PC-3 (cell line): Measurements from ENCODE around the gene ZHX3. TPM values are rescaled to one million over a fixed set of nuclear protein-coding genes. Genes with fewer than 3 reads are reported as not detected.

Source experiments
- ATAC-seq: fragments of 200-7000 bp; cut with Tn5 transposase; 2 replicates; pipeline ENCODE4 v1.9.1; 2020; ENCODE audit warnings: mild to moderate bottlenecking, moderate library complexity
- BruUV-seq: library from RNA; stranded (reverse); fragments of 400-500 nt; replicated peaks from 2 replicates; lab custom pipeline; 2021; lab: Mats Ljungman, UMichigan
- CTCF ChIA-PET: fragments of 300-600 bp; sonication (Branson Sonifier 250); formaldehyde crosslinking; loops from one replicate; lab custom pipeline; 2022; ENCODE audit warnings: antibody characterized with exemption; lab: Charles Lee
- POLR2A ChIA-PET: fragments of 300-600 bp; sonication (Branson Sonifier 250); formaldehyde crosslinking; loops from one replicate; lab custom pipeline; 2022; ENCODE audit warnings: antibody characterized with exemption; ENCODE audit not compliant: unreplicated experiment; lab: Charles Lee
- DNase-seq: peaks from one replicate; pipeline ENCODE4 v3.0.0-alpha.2; 2015
- H2AFZ ChIP-seq: fragments of 300-600 bp; sonication (generic); 2 replicates; pipeline ENCODE4 v1.6.0; 2016; ENCODE audit warnings: antibody characterized with exemption, low read length
- H3F3A ChIP-seq: fragments of 300-600 bp; sonication (generic); one replicate; pipeline ENCODE4 v1.6.0; 2017; ENCODE audit warnings: antibody characterized with exemption, low read length, control low read depth, mild to moderate bottlenecking; ENCODE audit not compliant: unreplicated experiment
- H3K27ac ChIP-seq: fragments of 300-600 bp; sonication (generic); 2 replicates; pipeline ENCODE4 v1.5.1; 2016; ENCODE audit warnings: mild to moderate bottlenecking, low read length
- H3K27me3 ChIP-seq: fragments of 300-600 bp; sonication (generic); 2 replicates; pipeline ENCODE4 v1.6.1; 2016; ENCODE audit warnings: low read length, mixed read lengths
- H3K36me3 ChIP-seq: fragments of 300-600 bp; sonication (generic); 2 replicates; pipeline ENCODE4 v1.6.1; 2016; ENCODE audit warnings: low read depth, mixed run types, low read length, mixed read lengths
- H3K4me1 ChIP-seq: fragments of 300-600 bp; sonication (generic); 2 replicates; pipeline ENCODE4 v1.5.1; 2016; ENCODE audit warnings: low read length; ENCODE audit not compliant: insufficient read depth
- H3K4me2 ChIP-seq: fragments of 300-600 bp; sonication (generic); 2 replicates; pipeline ENCODE4 v1.6.0; 2016; ENCODE audit warnings: low read length
- H3K4me3 ChIP-seq: fragments of 300-600 bp; sonication (generic); 2 replicates; pipeline ENCODE4 v1.5.1; 2016; ENCODE audit warnings: mild to moderate bottlenecking, low read length, mixed read lengths
- H3K79me2 ChIP-seq: fragments of 300-600 bp; sonication (generic); 2 replicates; pipeline ENCODE4 v1.6.1; 2017; ENCODE audit warnings: low read length, mixed read lengths
- H3K9ac ChIP-seq: fragments of 300-600 bp; sonication (generic); 2 replicates; pipeline ENCODE4 v1.6.0; 2016; ENCODE audit warnings: mild to moderate bottlenecking, low read length
- H3K9me2 ChIP-seq: fragments of 300-600 bp; sonication (generic); replicated peaks from 2 replicates; pipeline ENCODE4 v1.6.1; 2016; ENCODE audit warnings: mixed run types, low read length, mixed read lengths
- H3K9me3 ChIP-seq: fragments of 300-600 bp; sonication (generic); 2 replicates; pipeline ENCODE4 v1.6.1; 2016; ENCODE audit warnings: low read length, mixed read lengths
- H4K20me1 ChIP-seq: fragments of 300-600 bp; sonication (generic); 2 replicates; pipeline ENCODE4 v1.6.1; 2016; ENCODE audit warnings: low read length, mixed read lengths
- CTCF ChIP-seq: fragments of 300-600 bp; sonication (generic); conservative IDR thresholded peaks from 2 replicates; pipeline ENCODE4 v1.5.1; 2017; ENCODE audit warnings: antibody characterized with exemption, low read depth, mild to moderate bottlenecking, low read length
- EZH2 ChIP-seq: fragments of 300-600 bp; sonication (generic); IDR thresholded peaks from one replicate; pipeline ENCODE4 v1.6.1; 2017; ENCODE audit warnings: antibody characterized with exemption, mild to moderate bottlenecking, low read length; ENCODE audit not compliant: unreplicated experiment
- EZH2phosphoT487 ChIP-seq: fragments of 300-600 bp; sonication (generic); IDR thresholded peaks from 2 replicates; pipeline ENCODE4 v1.6.1; 2018; ENCODE audit warnings: mild to moderate bottlenecking, antibody characterized with exemption, low read length, borderline replicate concordance
- intact Hi-C: fragments of 100-400 bp; cut with micrococcal nuclease; formaldehyde crosslinking; loops from 2 replicates; pipeline ENCODE4 v1.9.0; 2023
- total RNA-seq: library from RNA; depleted of rRNA; stranded (reverse); fragments of >200 nt; gene quantifications from 2 replicates; pipeline ENCODE4 v1.2.3, GENCODE V29; 2014

The ZHX3 gene
- total RNA-seq, 1 experiment from 2014 or later, result 14.0 TPM

- Histone ChIP-seq H4K20me1 (no peaks in the 10 kb centered on the region), H3K4me1 (peaks cover 29% of the 10 kb centered on the region), H3F3A (no peaks in the 10 kb centered on the region), H3K9me2 (no peaks in the 10 kb centered on the region), H3K9me3 (no peaks in the 10 kb centered on the region), H3K9ac (no peak overlapping the region), H3K4me3 (no peak overlapping the region), H2AFZ (no peak overlapping the region), H3K79me2 (no peaks in the 10 kb centered on the region; the same call in 1 of the 2 replicates), H3K4me2 (no peak overlapping the region), H3K27me3 (no peaks in the 10 kb centered on the region), H3K27ac (no peak overlapping the region), H3K36me3 (no peaks in the 10 kb centered on the region)
- no peak for ATAC-seq
- TF ChIP-seq EZH2 (no peak), EZH2phosphoT487 (no peak), CTCF (no peak)
- ChIA-PET CTCF (no interaction called here), POLR2A (interaction anchor here (0.6 kb wide), 1 partner anchor 39 kb away, joined by 5 read pairs; no protein-coding TSS in a partner anchor)
- no peak for DNase-seq
- BruUV-seq, result no TSS peak
- intact Hi-C loops, result no loop called here
Measured at GRCh38 chr20:41272339-41272738, 45.2 kb downstream of the ZHX3 start.

GRCh38 chr20:41268917-41269652 is 48.4 kb downstream of the ZHX3 start:
- Histone ChIP-seq H3K79me2 (no peaks in the 10 kb centered on the region), H3K36me3 (no peaks in the 10 kb centered on the region), H3F3A (no peaks in the 10 kb centered on the region), H3K4me2 (no peak overlapping the region), H2AFZ (no peak overlapping the region), H3K9me3 (no peaks in the 10 kb centered on the region), H3K4me3 (no peak overlapping the region), H4K20me1 (no peaks in the 10 kb centered on the region), H3K27me3 (no peaks in the 10 kb centered on the region), H3K9ac (no peak overlapping the region), H3K4me1 (peaks cover 10% of the 10 kb centered on the region), H3K27ac (no peak overlapping the region), H3K9me2 (no peaks in the 10 kb centered on the region)
- TF ChIP-seq EZH2phosphoT487 (no peak), CTCF (no peak), EZH2 (no peak)
- intact Hi-C loops, result no loop called here
- POLR2A ChIA-PET, result no interaction called here
- CTCF ChIA-PET, result no interaction called here
- no peak for DNase-seq
- no peak for ATAC-seq
- BruUV-seq, result no TSS peak

- no peaks in the 10 kb centered on the region for H3K79me2 ChIP-seq
- DNase-seq, result peak; percentile 46
- no peaks in the 10 kb centered on the region for H3F3A ChIP-seq
- TF ChIP-seq EZH2phosphoT487 (no peak), CTCF (no peak), EZH2 (no peak)
- H3K36me3 ChIP-seq, result no peaks in the 10 kb centered on the region
- no peak overlapping the region for H3K27ac ChIP-seq
- CTCF ChIA-PET, result no interaction called here
- no peaks in the 10 kb centered on the region for H3K9me2 ChIP-seq
- no peak overlapping the region for H3K4me3 ChIP-seq
- no peaks in the 10 kb centered on the region for H3K27me3 ChIP-seq
- BruUV-seq, result TSS peak; percentile 13
- H3K4me1 ChIP-seq, result peaks cover 9% of the 10 kb centered on the region; the same call in 1 of the 2 replicates
- no peaks in the 10 kb centered on the region for H3K9me3 ChIP-seq
- H3K4me2 ChIP-seq, result no peak overlapping the region
- POLR2A ChIA-PET, result no interaction called here
- intact Hi-C loops, result no loop called here
- no peaks in the 10 kb centered on the region for H4K20me1 ChIP-seq
- no peak overlapping the region for H2AFZ ChIP-seq
- peak; percentile 73 for ATAC-seq
- no peak overlapping the region for H3K9ac ChIP-seq
Measured at GRCh38 chr20:41268402-41268801, 49.1 kb downstream of the ZHX3 start.
